ENCODE data around the gene TMEM119. TPM values are rescaled to one million over a fixed set of nuclear protein-coding genes. Genes with fewer than 3 reads are reported as not detected.

TMEM119 gene
- total and polyA plus RNA-seq, 2 of the 13 experiments (the other 11 are each of a cell fraction or from before 2014, with no cell fraction given): not detected

- TF ChIP-seq ZNF609 (CRISPR knock-in tag; IDR thresholded peaks at IDR 0.05; ENCODE audit: borderline replicate concordance) (no peak), NCOR1 (IDR thresholded peaks at IDR 0.05; ENCODE audit: borderline replicate concordance, low read length) (no peak), MIER3 (CRISPR knock-in tag; IDR thresholded peaks at IDR 0.05; ENCODE audit: borderline replicate concordance) (no peak), RBM22 (optimal IDR thresholded peaks at IDR 0.05; ENCODE audit: low read length) (peak; percentile 50), MBD4 (IDR thresholded peaks at IDR 0.05; ENCODE audit: borderline replicate concordance, low read length) (0 out of 2 replicates have a peak, but pooled peaks have one; percentile 36)
Observed at GRCh38 chr12:108641446-108642268, 43.8 kb upstream of the TMEM119 start (continued).

- peaks cover 0 to 5% of the 10 kb centered on the region in 2 experiments; a peak in 2 of 5 replicates for H3K27me3 ChIP-seq (ENCODE audit: control insufficient read depth in 1 of 2, insufficient read depth in 2 of 2, low read length in 2 of 2)
- TF ChIP-seq ZNF841 (CRISPR knock-in tag; IDR thresholded peaks at IDR 0.05; ENCODE audit: borderline replicate concordance) (no peak), ZNF317 (CRISPR knock-in tag; IDR thresholded peaks at IDR 0.05) (no peak), ZNF546 (CRISPR knock-in tag; conservative IDR thresholded peaks at IDR 0.05) (no peak), BORCS8-MEF2B (CRISPR knock-in tag; IDR thresholded peaks at IDR 0.05) (no peak), MTA3 (CRISPR knock-in tag; IDR thresholded peaks at IDR 0.05) (no peak), RORA (CRISPR knock-in tag; IDR thresholded peaks at IDR 0.05) (no peak), HES4 (CRISPR knock-in tag; IDR thresholded peaks at IDR 0.05; ENCODE audit: borderline replicate concordance) (no peak)
- ATAC-seq (peak; percentile 6; the same call in 2 of the 3 replicates), DNase-seq (ENCODE audit: low spot score) (no peak), FAIRE-seq (no peak)
- H3K9ac ChIP-seq (ENCODE audit: insufficient read depth, low read depth, low read length): no peak overlapping the region
- 77% methylated on average over 9 of the region's 10 CpGs for WGBS (ENCODE audit: low lambda C conversion rate)
- TSS peak; percentile 0 for BruUV-seq (replicated peaks)
- peaks cover 1 to 2% of the 10 kb centered on the region in 2 experiments; a peak in 4 of 5 replicates for H3K36me3 ChIP-seq (replicated peaks in 1 of 2; ENCODE audit: control insufficient read depth in 1 of 2, insufficient read depth in 2 of 2, low read length in 2 of 2)
- peaks cover 14% of the 10 kb centered on the region; the same call in 1 of the 2 replicates for H3K4me1 ChIP-seq (ENCODE audit: insufficient read depth, low read length)
- no peak overlapping the region for H2AFZ ChIP-seq (ENCODE audit: low read length)
- no peaks in the 10 kb centered on the region for H3K79me2 ChIP-seq (ENCODE audit: insufficient read depth, low read length)
- no peaks in the 10 kb centered on the region for H3K9me3 ChIP-seq (ENCODE audit: low read length)
- in situ Hi-C loops (cut with HindIII; ENCODE audit: extremely low pct_ligation_motif_present, low pct_unique_long_range_greater_than_20kb): no loop called here
- no peak overlapping the region for H3K27ac ChIP-seq (ENCODE audit: extremely low read length, insufficient read depth, low read length)
- ChIA-PET CTCF (ENCODE audit: low intra/inter-chr PET ratio, low total read pairs) (no interaction called here), POLR2A (interaction anchor here (0.7 kb wide), 1 partner anchor 10 kb away, joined by 4 read pairs; no protein-coding TSS in a partner anchor)
- no peak overlapping the region for H3K4me3 ChIP-seq (replicated peaks in 1 of 3; ENCODE audit: insufficient read depth in 1 of 3, low read depth in 2 of 3, low read length in 3 of 3)
- intact Hi-C loops (cut with micrococcal nuclease; ENCODE audit: unreplicated experiment): no loop called here
- H3K4me2 ChIP-seq (ENCODE audit: low read depth, low read length): no peak overlapping the region
- no peaks in the 10 kb centered on the region; the same call in 1 of the 2 replicates for H4K20me1 ChIP-seq (ENCODE audit: insufficient read depth, low read length)
Observed at GRCh38 chr12:108640802-108641445, 43.0 kb upstream of the TMEM119 start.
